GM19238 (cell line): Measurements from ENCODE around the gene RANGAP1.

Source experiments
- DNase-seq: peaks from one replicate; pipeline ENCODE4 v3.0.0; 2011; ENCODE audit warnings: low spot score; ENCODE audit not compliant: insufficient read length

RANGAP1 gene

DNA sequence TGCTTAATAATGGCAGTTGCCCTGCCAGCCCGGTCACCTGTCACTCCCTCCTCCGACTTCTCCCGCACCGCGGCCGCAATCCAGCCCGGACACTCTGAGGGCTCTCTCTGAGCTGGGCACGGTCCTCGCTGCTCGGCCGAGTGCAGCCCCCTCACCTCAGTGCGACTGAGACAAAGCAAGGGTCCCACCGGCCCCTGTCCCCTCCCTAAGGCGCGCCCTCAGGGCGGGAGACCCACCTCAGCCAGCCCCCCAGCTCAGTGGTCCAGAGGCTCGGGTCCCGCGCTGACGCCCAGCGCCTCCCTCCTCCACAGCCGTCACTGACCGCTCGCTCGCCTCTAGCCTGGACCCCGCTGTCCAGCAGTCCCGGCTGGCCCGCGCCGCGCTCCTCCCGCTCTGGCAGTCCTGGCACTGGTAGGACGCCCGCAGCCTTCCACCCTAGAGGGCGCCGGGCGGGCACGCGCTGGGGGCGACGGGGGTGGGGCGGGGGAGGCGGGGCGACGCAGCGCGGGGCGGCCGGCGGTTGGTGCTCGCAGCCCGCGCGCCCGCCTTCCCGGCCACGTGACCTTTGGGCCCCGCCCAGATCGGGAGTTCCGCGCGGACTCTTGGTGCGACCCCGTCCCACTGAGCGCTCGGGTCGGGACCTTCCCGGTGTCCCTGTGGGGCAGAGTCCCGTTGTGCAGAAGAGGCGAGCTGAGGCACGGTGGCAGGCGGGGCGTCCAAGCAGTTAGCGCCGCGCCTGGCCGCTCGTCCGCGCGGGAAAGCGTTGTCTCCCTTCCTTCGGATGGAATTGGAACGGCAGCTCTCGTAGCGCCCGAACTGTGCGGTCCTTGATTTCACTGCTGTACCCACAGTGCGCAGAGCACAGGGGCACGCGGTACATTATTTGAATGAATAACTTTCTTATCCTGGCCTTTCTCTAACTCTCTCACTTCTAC, 88.7 kb downstream of the RANGAP1 start:
- peak; percentile 81 for DNase-seq
